ENCODE results near the gene MASTL.
"Not testable (repeated sequence)": the region's sequence is repeated elsewhere in the genome, so short reads cannot be mapped to it uniquely, and the experiment has no call there.

The MASTL gene

GRCh38 chr10:27155066-27155754 lies at the start of gene MASTL:
TSS of gene MASTL (plus strand) at chr10:27155352. CDS start at chr10:27155427, 75 bp downstream.
- peak; percentile 87 to 92 for DNase-seq (ENCODE audit: extremely low read depth in 1 of 2, low read depth in 1 of 2)

DNA sequence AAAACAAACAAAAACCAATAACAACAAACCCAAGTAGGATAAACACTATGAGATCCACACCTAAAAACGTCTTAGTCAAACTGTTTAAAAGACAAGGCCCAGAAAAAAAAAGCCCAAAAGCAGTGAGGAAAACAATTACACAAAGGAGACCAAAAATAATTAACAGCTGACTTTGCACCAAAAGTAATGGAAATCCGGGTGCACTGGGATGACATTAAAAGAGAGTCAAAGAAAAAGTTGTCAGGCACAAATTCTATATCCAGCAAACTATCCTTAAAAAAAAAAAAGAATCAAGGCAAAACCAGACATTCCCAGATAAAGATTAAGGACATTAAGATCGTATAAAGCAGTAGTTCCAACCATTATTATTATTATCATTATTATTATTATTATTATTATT lies 47.0 kb upstream of the MASTL start:
- no peak for DNase-seq (ENCODE audit: extremely low read depth in 1 of 2, low read depth in 1 of 2)

GRCh38 chr10:27134371-27134770 lies 20.8 kb upstream of the MASTL start:
- no peak for DNase-seq (ENCODE audit: extremely low read depth in 1 of 2, low read depth in 1 of 2)

DNA sequence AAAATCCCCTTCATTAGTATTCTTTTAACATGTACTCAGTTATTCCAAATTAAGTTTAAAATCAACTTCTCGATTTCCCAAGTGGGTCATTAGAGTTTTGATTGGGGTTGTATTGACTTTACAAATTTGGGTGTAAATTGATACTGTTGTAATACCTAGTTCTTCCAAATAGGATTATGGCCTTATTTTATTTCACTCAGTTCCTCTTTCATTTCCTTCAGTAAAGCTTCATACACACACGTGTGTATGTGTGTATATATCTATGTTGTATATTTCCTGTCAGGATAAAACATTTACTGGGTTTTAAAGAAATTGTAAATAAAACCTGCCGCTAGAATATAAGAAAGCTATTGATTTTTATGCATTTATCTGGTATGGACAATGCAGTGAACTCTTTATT lies 16.9 kb upstream of the MASTL start:
- DNase-seq (ENCODE audit: extremely low read depth in 1 of 2, low read depth in 1 of 2): no peak

- no peak for DNase-seq (ENCODE audit: extremely low read depth in 1 of 2, low read depth in 1 of 2)
Measured at GRCh38 chr10:27143686-27144085, 11.5 kb upstream of the MASTL start.

DNA sequence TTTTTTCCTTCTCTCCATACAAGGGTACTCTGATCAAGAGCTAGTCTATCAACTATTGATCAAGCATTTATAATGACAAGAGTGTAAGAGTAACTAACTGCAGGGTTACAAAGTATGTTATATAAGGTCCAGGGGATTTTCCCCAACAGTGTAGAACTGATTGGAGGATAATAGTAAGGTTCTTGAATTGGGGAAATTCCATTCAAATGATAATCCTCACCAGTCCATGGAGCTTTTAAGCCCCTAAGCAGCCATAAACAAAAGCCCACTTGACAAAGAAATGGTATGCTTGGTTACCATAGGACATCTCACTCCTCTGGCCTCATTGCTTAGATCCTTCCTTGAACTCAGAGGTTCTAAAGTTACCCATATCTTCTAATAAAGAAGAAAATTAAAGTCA lies 9.2 kb upstream of the MASTL start:
- no peak for DNase-seq (ENCODE audit: extremely low read depth in 1 of 2, low read depth in 1 of 2)

DNA sequence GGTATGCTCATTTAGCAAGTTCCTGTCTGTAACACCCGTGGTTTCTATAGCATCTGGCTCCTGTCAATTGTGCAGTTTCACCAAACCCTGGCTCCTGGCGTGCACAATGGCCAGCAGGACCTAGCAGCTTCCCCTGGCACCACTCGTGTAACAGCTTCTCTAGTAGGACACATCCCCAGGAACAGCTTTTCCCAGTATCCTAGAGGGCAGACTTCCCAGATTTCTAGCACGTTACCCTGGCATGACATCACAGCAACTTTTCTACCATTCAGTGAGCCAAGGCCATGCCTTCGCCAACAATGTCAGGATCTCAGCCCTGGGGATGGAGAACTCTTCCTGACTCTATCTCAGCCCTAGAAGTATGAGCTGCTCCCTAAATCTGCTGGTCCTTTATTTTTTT lies 7.5 kb upstream of the MASTL start:
- DNase-seq (ENCODE audit: extremely low read depth in 1 of 2, low read depth in 1 of 2): no peak

- DNase-seq (ENCODE audit: extremely low read depth in 1 of 2, low read depth in 1 of 2): no peak
Measured at GRCh38 chr10:27150261-27150660, 4.9 kb upstream of the MASTL start.

GRCh38 chr10:27152687-27153086 lies 2.5 kb upstream of the MASTL start:
- no peak for DNase-seq (ENCODE audit: extremely low read depth in 1 of 2, low read depth in 1 of 2)

DNA sequence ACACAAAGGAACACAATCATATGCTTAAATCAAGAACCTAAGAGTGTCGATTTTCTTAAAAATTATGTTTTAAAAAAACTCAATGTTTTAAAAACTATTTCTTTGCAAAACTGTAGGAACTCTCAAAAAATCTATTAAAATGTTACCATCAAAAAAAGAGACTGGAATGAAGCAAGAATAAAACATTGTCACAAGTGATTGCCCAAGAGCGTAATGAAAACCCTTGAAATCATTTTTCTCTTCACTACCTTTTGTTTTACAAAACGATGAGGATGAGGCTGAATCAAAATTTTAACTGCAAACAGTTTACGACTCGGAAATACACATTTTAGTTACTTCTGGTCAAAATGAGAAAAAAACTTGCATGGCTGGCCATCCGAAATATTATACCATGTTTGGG lies 1.8 kb upstream of the MASTL start:
- DNase-seq (ENCODE audit: extremely low read depth in 1 of 2, low read depth in 1 of 2): no peak

DNA sequence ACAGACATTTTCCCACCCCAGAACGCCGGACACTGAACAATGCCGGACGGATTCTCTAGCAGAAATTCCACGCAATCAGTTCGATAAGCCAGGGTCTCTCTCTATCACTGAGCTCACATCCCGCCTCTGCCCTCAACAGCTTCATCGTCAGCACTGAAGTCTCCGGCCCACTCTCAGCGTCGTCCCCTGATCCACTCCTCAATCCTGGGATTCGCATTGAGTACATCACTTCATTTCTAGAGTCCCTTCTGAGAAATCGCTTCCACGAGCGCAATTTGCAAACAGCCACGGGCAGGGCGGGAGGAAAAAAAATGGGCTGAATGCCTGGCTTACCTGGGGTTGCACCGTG lies 1.3 kb upstream of the MASTL start:
- DNase-seq (ENCODE audit: extremely low read depth in 1 of 2, low read depth in 1 of 2): no peak

DNA sequence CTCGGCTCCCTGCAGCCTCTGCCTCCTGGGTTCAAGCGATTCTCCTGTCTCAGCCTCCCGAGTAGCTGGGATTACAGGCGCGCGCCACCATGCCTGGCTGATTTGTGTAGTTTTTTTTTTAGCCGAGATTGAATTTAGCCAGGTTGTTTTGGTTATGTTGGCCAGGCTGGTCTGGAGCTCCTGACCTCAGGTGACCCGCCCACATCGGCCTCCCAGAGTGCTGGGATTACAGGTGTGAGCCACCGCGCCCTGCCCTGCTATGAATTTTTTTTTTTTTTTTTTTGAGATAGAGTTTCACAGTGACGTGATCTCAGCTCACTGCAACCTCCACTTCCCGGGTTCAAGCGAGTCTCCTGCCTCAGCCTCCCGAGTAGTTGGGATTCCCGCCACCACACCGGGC lies 1.4 kb downstream of the MASTL start:
- not testable (repeated sequence) for DNase-seq (ENCODE audit: extremely low read depth in 1 of 2, low read depth in 1 of 2)

DNA sequence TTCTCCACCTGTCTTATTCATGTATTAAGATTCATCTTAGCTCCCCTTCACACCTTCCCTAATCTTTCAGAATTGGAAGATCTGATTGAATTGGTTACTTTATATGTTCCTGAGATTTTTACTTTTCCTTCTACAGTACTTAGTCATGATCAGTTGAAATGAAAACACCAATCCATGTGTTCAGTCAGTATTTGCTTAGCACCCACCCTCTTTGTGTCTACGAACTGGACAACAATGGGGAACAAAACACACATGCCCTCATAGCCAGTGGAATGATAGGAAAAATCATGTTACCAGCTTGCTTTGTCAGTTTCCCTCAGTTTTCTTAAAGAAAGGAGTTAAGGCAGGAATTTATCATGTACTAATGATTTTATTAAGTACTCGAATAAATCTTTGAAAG lies 2.0 kb downstream of the MASTL start:
- DNase-seq (ENCODE audit: extremely low read depth in 1 of 2, low read depth in 1 of 2): no peak

DNA sequence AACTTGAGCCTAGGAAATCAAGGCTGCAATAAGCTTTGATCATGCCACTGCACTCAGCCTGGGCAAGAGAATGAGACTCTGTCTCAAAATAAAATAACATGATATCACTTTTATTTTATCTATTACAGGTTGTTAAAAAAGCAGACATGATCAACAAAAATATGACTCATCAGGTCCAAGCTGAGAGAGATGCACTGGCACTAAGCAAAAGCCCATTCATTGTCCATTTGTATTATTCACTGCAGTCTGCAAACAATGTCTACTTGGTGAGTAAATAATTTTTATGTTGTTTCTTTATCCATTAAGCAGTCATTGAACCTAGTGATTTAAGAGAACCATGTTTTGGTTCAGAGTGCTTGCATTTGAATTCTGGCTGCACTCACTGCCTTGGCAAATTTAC lies 3.3 kb downstream of the MASTL start:
- DNase-seq (ENCODE audit: extremely low read depth in 1 of 2, low read depth in 1 of 2): no peak

- no peak for DNase-seq (ENCODE audit: extremely low read depth in 1 of 2, low read depth in 1 of 2)
Measured at GRCh38 chr10:27169849-27170248, 14.7 kb downstream of the MASTL start.

GRCh38 chr10:27188259-27188658 lies 33.1 kb downstream of the MASTL start:
- DNase-seq (ENCODE audit: extremely low read depth in 1 of 2, low read depth in 1 of 2): no peak

GRCh38 chr10:27188897-27189296 lies 33.7 kb downstream of the MASTL start:
- DNase-seq (ENCODE audit: extremely low read depth in 1 of 2, low read depth in 1 of 2): no peak

- DNase-seq (ENCODE audit: extremely low read depth in 1 of 2, low read depth in 1 of 2): no peak
Measured at GRCh38 chr10:27190508-27190907, 35.4 kb downstream of the MASTL start.

DNA sequence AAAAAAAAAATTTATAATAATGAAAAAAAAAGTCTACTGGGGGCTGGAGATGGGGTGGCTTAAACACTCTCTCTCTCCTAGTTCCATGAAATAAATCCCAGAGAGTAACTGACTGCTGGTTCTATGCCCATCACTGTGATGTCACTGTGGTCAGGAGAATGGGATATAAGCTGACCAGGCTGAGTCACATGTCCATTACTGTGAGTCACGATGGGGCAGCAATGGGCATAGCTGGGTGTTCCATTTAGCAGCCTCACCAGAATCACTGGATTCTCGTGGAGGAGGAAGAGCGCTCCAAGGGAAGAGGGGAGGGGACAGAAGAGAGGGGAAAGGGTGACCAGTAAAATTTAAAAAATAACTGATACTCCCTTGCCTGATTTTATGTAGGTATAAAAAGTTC lies 37.1 kb downstream of the MASTL start:
- DNase-seq (ENCODE audit: extremely low read depth in 1 of 2, low read depth in 1 of 2): no peak

DNA sequence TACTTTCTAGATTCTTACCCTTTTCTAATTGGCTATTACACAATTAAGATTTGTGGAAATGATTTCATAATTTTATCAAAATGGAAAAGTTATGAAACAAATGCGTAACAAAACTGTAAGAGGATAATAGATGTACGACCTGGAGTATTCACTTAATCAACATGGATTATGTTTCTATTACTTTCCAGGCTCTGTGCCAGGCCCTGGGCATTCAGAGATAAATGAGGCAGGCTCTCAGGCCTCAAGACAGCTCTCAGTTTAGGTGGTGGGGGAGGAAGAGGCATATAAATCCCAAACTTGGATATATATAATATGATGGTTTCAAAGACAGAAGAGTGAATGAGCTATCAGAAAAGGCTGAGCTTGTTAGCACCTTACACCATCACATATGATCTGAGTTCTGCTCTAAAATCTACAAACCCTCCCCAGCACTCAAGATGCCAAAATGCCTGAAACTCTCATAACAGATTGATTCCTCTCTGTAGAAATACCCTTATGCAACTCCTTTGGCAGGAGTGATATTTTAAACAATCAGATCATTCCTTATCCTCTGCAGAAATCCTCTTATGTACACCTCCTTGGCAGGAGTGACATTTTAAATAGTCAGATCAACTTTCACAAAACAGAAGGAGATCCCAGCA lies 42.9 kb downstream of the MASTL start:
- DNase-seq (ENCODE audit: extremely low read depth in 1 of 2, low read depth in 1 of 2): no peak

- no peak for DNase-seq (ENCODE audit: extremely low read depth in 1 of 2, low read depth in 1 of 2)
Measured at GRCh38 chr10:27203806-27204205, 48.7 kb downstream of the MASTL start.

DNA sequence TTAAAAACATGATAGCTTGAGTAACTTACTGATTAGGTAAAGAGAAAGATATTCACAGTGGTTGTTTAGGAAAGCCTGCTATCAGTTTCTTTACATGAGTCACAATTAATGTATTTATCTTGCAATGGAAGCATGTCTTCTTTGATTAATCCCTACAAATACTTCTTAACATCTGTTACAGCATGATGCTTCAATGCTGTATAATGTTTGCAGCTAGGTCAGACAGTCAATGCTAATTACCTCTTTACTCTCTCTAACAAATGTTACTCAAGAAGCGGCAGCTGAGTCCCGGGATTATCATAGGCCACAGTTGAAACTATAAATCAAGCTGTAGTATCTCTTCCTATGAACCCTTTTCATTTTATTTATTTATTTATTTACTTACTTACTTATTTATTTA lies 52.2 kb downstream of the MASTL start:
- DNase-seq (ENCODE audit: extremely low read depth in 1 of 2, low read depth in 1 of 2): no peak

DNA sequence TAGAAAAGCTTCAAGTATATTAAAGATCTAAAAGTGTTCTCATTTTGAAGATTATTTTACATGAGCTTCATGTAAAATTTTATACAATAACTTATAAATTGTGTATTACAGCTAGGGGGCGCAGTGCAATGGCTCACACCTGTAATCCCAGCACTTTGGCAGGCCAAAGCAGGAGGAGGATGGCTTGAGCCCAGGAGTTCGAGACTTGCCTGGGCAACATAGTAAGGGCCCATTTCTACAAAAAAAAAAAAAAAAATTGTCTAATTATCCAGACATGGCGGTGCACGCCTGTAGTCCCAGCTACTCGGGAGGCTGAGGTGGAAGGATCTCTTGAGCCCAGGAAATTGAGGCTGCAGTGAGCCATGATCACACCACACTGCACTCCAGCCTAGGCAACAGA lies 68.8 kb downstream of the MASTL start:
- no peak for DNase-seq (ENCODE audit: extremely low read depth in 1 of 2, low read depth in 1 of 2)

Measured in activated CD8-positive, alpha-beta memory T cell treated with anti-CD3 and anti-CD28 coated beads for 1 hour (primary cell).